Measurements from ENCODE around the gene MSANTD7. TPM values are rescaled to one million over a fixed set of nuclear protein-coding genes. Genes with fewer than 3 reads are reported as not detected.

MSANTD7 gene
- total and polyA plus RNA-seq, 7 experiments from 2014 or later = 7.6 to 31.4 (median 17.2) TPM

- H3K9me3 ChIP-seq (ENCODE audit: control insufficient read depth in 2 of 3, low read length in 3 of 3) = no peaks in the 10 kb centered on the region
- Mint-ChIP-seq H3K4me3 (no peak overlapping the region), H3K9me3 (no peaks in the 10 kb centered on the region), H3K4me1 (peaks cover 7 to 26% (median 19%) of the 10 kb centered on the region in 7 donors), H3K27me3 (no peaks in the 10 kb centered on the region), H3K27ac (no peak overlapping the region), H3K36me3 (peaks cover 0 to 10% (median 0%) of the 10 kb centered on the region in 5 donors)
- no peak overlapping the region for H3K4me3 ChIP-seq (ENCODE audit: low read length)
- peaks cover 4 to 5% of the 10 kb centered on the region in 2 donors for H3K4me1 ChIP-seq (ENCODE audit: control insufficient read depth in 2 of 2, insufficient read depth in 2 of 2, low read length in 2 of 2)
- DNase-seq (no peak), ATAC-seq (no peak)
- H3K27ac ChIP-seq (ENCODE audit: low read depth, low read length) = no peak overlapping the region
- CTCF ChIA-PET = interaction anchor here (0.7 kb wide), 1 partner anchor 21 kb away, joined by 6 read pairs; no protein-coding TSS in a partner anchor
- POLR2A ChIA-PET = no interaction called here
- H3K27me3 ChIP-seq (ENCODE audit: control insufficient read depth in 2 of 2, insufficient read depth in 2 of 2, low read length in 2 of 2) = no peaks in the 10 kb centered on the region
- intact Hi-C loops (cut with micrococcal nuclease) = no loop called here
- no peaks in the 10 kb centered on the region for H3K36me3 ChIP-seq (ENCODE audit: control insufficient read depth in 2 of 3, insufficient read depth in 3 of 3, low read length in 3 of 3)
Observed at GRCh38 chr10:14884082-14884481, 46.0 kb downstream of the MSANTD7 start.

Other genes with a start within 250 kb of the MSANTD7 start
- 100 to 1,000 TPM; 167 to 231 (median 189) TPM for gene FAM107B, start 63.4 kb upstream of the MSANTD7 start, total RNA-seq
- 100 to 1,000 TPM; 213 to 236 TPM for gene FAM107B, start 63.4 kb upstream of the MSANTD7 start, polyA plus RNA-seq
- gene CDNF, start 269 bp upstream of the MSANTD7 start, total RNA-seq = 1 to 10 TPM; 1.0 to 8.4 (median 4.9) TPM
- gene CDNF, start 269 bp upstream of the MSANTD7 start, polyA plus RNA-seq = 1 to 10 TPM; 3.0 to 5.3 TPM
- 10 to 100 TPM; 14.1 to 23.8 (median 17.6) TPM for gene HSPA14, start within 50 bp of the MSANTD7 start, total RNA-seq
- 10 to 100 TPM; 14.9 to 18.2 TPM for gene HSPA14, start within 50 bp of the MSANTD7 start, polyA plus RNA-seq
- 10 to 100 TPM in 1 of 5 experiments, 1 to 10 TPM in 4; 2.4 to 25.0 (median 6.8) TPM for gene SUV39H2, start 40.6 kb downstream of the MSANTD7 start, total RNA-seq
- 1 to 10 TPM; 6.4 to 7.2 TPM for gene SUV39H2, start 40.6 kb downstream of the MSANTD7 start, polyA plus RNA-seq
- 10 to 100 TPM; 16.4 to 38.7 (median 24.2) TPM for gene DCLRE1C, start 115.8 kb downstream of the MSANTD7 start, total RNA-seq
- 10 to 100 TPM; 18.1 to 32.1 TPM for gene DCLRE1C, start 115.8 kb downstream of the MSANTD7 start, polyA plus RNA-seq
- 1 to 10 TPM in 2 of 5 experiments, not detected in 3; 1.2 to 1.9 TPM for gene MEIG1, start 121.1 kb downstream of the MSANTD7 start, total RNA-seq
- gene MEIG1, start 121.1 kb downstream of the MSANTD7 start, polyA plus RNA-seq = 1 to 10 TPM in 1 of 2 donors, not detected in 1; 1.3 TPM
- 1 to 10 TPM in 1 of 5 experiments, not detected in 4; 3.0 TPM for gene OLAH, start 205.6 kb downstream of the MSANTD7 start, total RNA-seq
- not detected for gene OLAH, start 205.6 kb downstream of the MSANTD7 start, polyA plus RNA-seq